T47D (cell line): ENCODE measurements around the gene ZEB2.

Experiments used
- DNase-seq, 2 experiments: peaks; one replicate each; pipeline versions ENCODE4 v3.0.0 to v3.0.0-alpha.2; 2011 to 2012; ENCODE audit warnings: low read depth in 1 of 2, low spot score in 1 of 2
- JUND ChIP-seq: IDR thresholded peaks from 2 replicates; pipeline ENCODE4 v1.6.1; 2012; ENCODE audit warnings: low read depth
- in situ Hi-C: cut with HindIII; loops from 2 replicates; pipeline ENCODE4 v1.10.0; 2016; ENCODE audit warnings: low sequenced_read_pairs, low pct_unique_long_range_greater_than_20kb

The ZEB2 gene

GRCh38 chr2:144438801-144439631 lies 80.9 kb downstream of the ZEB2 start:
- no peak for DNase-seq
- in situ Hi-C loops: no loop called here
- TF ChIP-seq JUND: no peak

GRCh38 chr2:144437636-144438035 lies 82.3 kb downstream of the ZEB2 start:
- no peak for DNase-seq
- no peak for TF ChIP-seq JUND
- in situ Hi-C loops: no loop called here

GRCh38 chr2:144434425-144435222 lies 85.3 kb downstream of the ZEB2 start:
- no peak for DNase-seq
- no peak for TF ChIP-seq JUND
- in situ Hi-C loops: no loop called here

- no peak for DNase-seq
- TF ChIP-seq JUND: no peak
- in situ Hi-C loops: no loop called here
These were observed 87.0 kb downstream of the ZEB2 start for GRCh38 chr2:144432921-144433320.

GRCh38 chr2:144431998-144432397 lies 87.9 kb downstream of the ZEB2 start:
- no peak for DNase-seq
- TF ChIP-seq JUND: no peak
- in situ Hi-C loops: no loop called here

- no peak for TF ChIP-seq JUND
- in situ Hi-C loops: no loop called here
- DNase-seq: no peak
These were observed 88.5 kb downstream of the ZEB2 start for GRCh38 chr2:144431392-144431783.

- no peak for TF ChIP-seq JUND
- in situ Hi-C loops: no loop called here
- DNase-seq: no peak
These were observed 89.1 kb downstream of the ZEB2 start for GRCh38 chr2:144430722-144431391.

GRCh38 chr2:144429396-144430112 lies 90.4 kb downstream of the ZEB2 start:
- in situ Hi-C loops: no loop called here
- DNase-seq: no peak
- no peak for TF ChIP-seq JUND

GRCh38 chr2:144426981-144427479 lies 92.9 kb downstream of the ZEB2 start:
- no peak for TF ChIP-seq JUND
- no peak for DNase-seq
- in situ Hi-C loops: no loop called here

GRCh38 chr2:144426355-144426754 lies 93.6 kb downstream of the ZEB2 start:
- no peak for TF ChIP-seq JUND
- in situ Hi-C loops: no loop called here
- no peak for DNase-seq

GRCh38 chr2:144424559-144425240 lies 95.2 kb downstream of the ZEB2 start:
- in situ Hi-C loops: no loop called here
- no peak for DNase-seq
- no peak for TF ChIP-seq JUND
